Calu3 (cell line): ENCODE measurements around the gene UGT1A1. TPM values are rescaled to one million over a fixed set of nuclear protein-coding genes. Genes with fewer than 3 reads are reported as not detected.

Experiments
- BruUV-seq: library from RNA; stranded (reverse); fragments of 400-500 nt; replicated peaks from 2 replicates; lab custom pipeline; 2021; lab: Mats Ljungman, UMichigan
- CTCF ChIA-PET: fragments of 300-600 bp; sonication (Branson Sonifier 250); formaldehyde crosslinking; loops from one replicate; lab custom pipeline; 2022; ENCODE audit warnings: antibody characterized with exemption; lab: Charles Lee
- DNase-seq: peaks from one replicate; pipeline ENCODE4 v3.0.0; 2022
- H3K27ac Mint-ChIP-seq: one replicate; pipeline ENCODE4 v1.8.0; 2022; ENCODE audit warnings: mixed read lengths; ENCODE audit not compliant: unreplicated experiment
- H3K27me3 Mint-ChIP-seq: one replicate; pipeline ENCODE4 v1.8.0; 2022; ENCODE audit warnings: mixed read lengths; ENCODE audit not compliant: unreplicated experiment
- H3K36me3 Mint-ChIP-seq: one replicate; pipeline ENCODE4 v1.8.0; 2022; ENCODE audit warnings: mild to moderate bottlenecking, moderate library complexity, mixed read lengths; ENCODE audit not compliant: insufficient read depth, unreplicated experiment
- H3K4me1 Mint-ChIP-seq: one replicate; pipeline ENCODE4 v1.8.0; 2022; ENCODE audit warnings: mild to moderate bottlenecking, low read depth, mixed read lengths; ENCODE audit not compliant: unreplicated experiment
- H3K4me3 Mint-ChIP-seq: one replicate; pipeline ENCODE4 v1.8.0; 2022; ENCODE audit warnings: mild to moderate bottlenecking, low read depth, moderate library complexity, mixed read lengths; ENCODE audit not compliant: unreplicated experiment
- H3K9me3 Mint-ChIP-seq: one replicate; pipeline ENCODE4 v1.8.0; 2022; ENCODE audit warnings: low read depth, mixed read lengths; ENCODE audit not compliant: unreplicated experiment
- intact Hi-C: fragments of 100-400 bp; cut with micrococcal nuclease; formaldehyde crosslinking; loops from one replicate; pipeline ENCODE4 v1.10.0; 2022; ENCODE audit not compliant: unreplicated experiment
- total RNA-seq: library from RNA; stranded (reverse); gene quantifications from 2 replicates; pipeline ENCODE4 v1.2.3, GENCODE V29; 2022
- TF ChIP-seq, protein P1 (sequence below): fragments of 200-600 bp; IDR thresholded peaks from one replicate; pipeline ENCODE4 v1.8.0; 2022; ENCODE audit warnings: antibody characterized with exemption; ENCODE audit not compliant: unreplicated experiment

UGT1A1 gene
- total RNA-seq, 1 experiment from 2014 or later, result 26.7 TPM

DNA sequence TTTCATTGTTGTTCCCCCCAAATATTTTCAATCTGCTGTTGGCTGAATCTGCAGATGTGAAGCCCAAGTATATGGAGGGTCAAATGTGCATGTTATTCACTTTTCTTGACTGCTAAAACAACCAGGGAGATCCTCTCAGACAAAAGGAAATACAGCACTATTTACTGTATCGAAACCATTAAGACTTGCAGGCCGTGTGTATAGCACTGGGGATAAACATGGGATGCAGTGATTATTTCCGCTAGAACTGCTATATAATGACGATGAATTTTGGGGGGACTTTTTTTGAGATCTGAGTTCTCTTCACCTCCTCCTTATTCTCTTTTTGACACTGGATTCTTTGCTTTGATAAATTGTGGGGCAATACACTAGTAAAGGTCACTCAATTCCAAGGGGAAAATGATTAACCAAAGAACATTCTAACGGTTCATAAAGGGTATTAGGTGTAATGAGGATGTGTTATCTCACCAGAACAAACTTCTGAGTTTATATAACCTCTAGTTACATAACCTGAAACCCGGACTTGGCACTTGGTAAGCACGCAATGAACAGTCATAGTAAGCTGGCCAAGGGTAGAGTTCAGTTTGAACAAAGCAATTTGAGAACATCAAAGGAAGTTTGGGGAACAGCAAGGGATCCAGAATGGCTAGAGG lies 3.5 kb upstream of the UGT1A1 start:
- Mint-ChIP-seq H3K27ac (peak overlapping the region; percentile 8), H3K9me3 (peaks cover 2% of the 10 kb centered on the region), H3K4me3 (peak overlapping the region; percentile 1), H3K36me3 (peaks cover 30% of the 10 kb centered on the region), H3K27me3 (no peaks in the 10 kb centered on the region), H3K4me1 (peaks cover 52% of the 10 kb centered on the region)
- DNase-seq, result peak; percentile 32
- BruUV-seq, result no TSS peak
- CTCF ChIA-PET, result no interaction called here
- TF ChIP-seq, protein P1, sequence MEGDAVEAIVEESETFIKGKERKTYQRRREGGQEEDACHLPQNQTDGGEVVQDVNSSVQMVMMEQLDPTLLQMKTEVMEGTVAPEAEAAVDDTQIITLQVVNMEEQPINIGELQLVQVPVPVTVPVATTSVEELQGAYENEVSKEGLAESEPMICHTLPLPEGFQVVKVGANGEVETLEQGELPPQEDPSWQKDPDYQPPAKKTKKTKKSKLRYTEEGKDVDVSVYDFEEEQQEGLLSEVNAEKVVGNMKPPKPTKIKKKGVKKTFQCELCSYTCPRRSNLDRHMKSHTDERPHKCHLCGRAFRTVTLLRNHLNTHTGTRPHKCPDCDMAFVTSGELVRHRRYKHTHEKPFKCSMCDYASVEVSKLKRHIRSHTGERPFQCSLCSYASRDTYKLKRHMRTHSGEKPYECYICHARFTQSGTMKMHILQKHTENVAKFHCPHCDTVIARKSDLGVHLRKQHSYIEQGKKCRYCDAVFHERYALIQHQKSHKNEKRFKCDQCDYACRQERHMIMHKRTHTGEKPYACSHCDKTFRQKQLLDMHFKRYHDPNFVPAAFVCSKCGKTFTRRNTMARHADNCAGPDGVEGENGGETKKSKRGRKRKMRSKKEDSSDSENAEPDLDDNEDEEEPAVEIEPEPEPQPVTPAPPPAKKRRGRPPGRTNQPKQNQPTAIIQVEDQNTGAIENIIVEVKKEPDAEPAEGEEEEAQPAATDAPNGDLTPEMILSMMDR, result no peak
- intact Hi-C loops, result no loop called here

GRCh38 chr2:233758141-233758540 lies 1.9 kb upstream of the UGT1A1 start:
- no peaks in the 10 kb centered on the region for H3K27me3 Mint-ChIP-seq
- peaks cover 25% of the 10 kb centered on the region for H3K36me3 Mint-ChIP-seq
- intact Hi-C loops, result no loop called here
- no peak overlapping the region for H3K4me3 Mint-ChIP-seq
- peaks cover 65% of the 10 kb centered on the region for H3K4me1 Mint-ChIP-seq
- peak overlapping the region; percentile 81 for H3K27ac Mint-ChIP-seq
- CTCF ChIA-PET, result no interaction called here
- no peaks in the 10 kb centered on the region for H3K9me3 Mint-ChIP-seq
- TF ChIP-seq, protein P1, result no peak
- no TSS peak for BruUV-seq
- DNase-seq, result no peak

GRCh38 chr2:233758849-233759248 lies 1.2 kb upstream of the UGT1A1 start:
- H3K4me1 Mint-ChIP-seq, result peaks cover 73% of the 10 kb centered on the region
- BruUV-seq, result no TSS peak
- intact Hi-C loops, result no loop called here
- H3K27ac Mint-ChIP-seq, result peak overlapping the region; percentile 81
- peaks cover 25% of the 10 kb centered on the region for H3K36me3 Mint-ChIP-seq
- no peaks in the 10 kb centered on the region for H3K27me3 Mint-ChIP-seq
- H3K9me3 Mint-ChIP-seq, result no peaks in the 10 kb centered on the region
- TF ChIP-seq, protein P1, result no peak
- CTCF ChIA-PET, result no interaction called here
- H3K4me3 Mint-ChIP-seq, result no peak overlapping the region
- DNase-seq, result no peak

DNA sequence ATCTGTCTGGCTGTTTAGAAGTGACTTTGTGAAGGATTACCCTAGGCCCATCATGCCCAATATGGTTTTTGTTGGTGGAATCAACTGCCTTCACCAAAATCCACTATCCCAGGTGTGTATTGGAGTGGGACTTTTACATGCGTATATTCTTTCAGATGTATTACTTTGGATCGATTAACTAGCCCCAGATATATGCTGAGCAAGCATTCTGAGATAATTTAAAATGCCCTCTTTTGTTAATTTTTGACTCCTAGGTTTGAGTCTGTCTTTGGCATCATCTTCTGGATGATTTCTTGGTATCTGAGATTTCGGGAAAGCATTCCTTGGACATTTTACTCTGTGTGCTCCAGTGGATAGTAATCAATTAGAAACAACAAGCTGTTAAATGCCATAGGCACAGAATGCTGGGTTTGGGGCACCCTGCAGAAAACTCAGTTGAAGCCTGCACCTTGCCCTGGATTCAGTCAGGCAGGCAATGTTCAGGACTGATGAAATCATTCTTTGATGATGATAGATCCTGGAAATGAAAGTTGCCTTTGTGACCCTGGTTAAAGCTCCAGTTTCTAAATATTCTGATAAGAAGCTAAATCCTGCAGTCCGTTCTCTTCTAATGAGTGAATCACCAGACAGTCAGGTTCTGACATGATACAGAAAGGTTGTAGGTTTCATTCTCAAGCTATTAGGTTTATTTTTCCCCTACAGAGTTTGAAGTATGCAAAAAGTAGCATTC lies 1.1 kb downstream of the UGT1A1 start:
- Mint-ChIP-seq H3K27me3 (no peaks in the 10 kb centered on the region), H3K4me3 (peak overlapping the region; percentile 59), H3K9me3 (no peaks in the 10 kb centered on the region), H3K4me1 (peaks cover 87% of the 10 kb centered on the region), H3K36me3 (peaks cover 30% of the 10 kb centered on the region), H3K27ac (peak overlapping the region; percentile 81)
- CTCF ChIA-PET, result interaction anchor here (1.4 kb wide), 1 partner anchor 63 kb away, joined by 3 read pairs; no protein-coding TSS in a partner anchor
- TF ChIP-seq, protein P1, result no peak
- intact Hi-C loops, result loop anchor here (5.0 to 10.0 kb wide), 2 partner anchors 69 to 126 kb away; partner anchors contain the start of genes UGT1A10 and UGT1A6
- no peak for DNase-seq
- BruUV-seq, result no TSS peak
